ENCODE measurements around the gene DDC. TPM values are rescaled to one million over a fixed set of nuclear protein-coding genes. Genes with fewer than 3 reads are reported as not detected.
A peak's percentile ranks its signal among the peaks of the same experiment; 100 is the strongest.

The DDC gene
- total RNA-seq, 2 donors from 2014 or later = 1.5 to 1.9 TPM

- no peaks in the 10 kb centered on the region for H3K9me3 ChIP-seq
- no peak for DNase-seq (ENCODE audit: low spot score)
- no peak overlapping the region for H3K27ac ChIP-seq
- H3K36me3 ChIP-seq = no peaks in the 10 kb centered on the region
- H3K4me1 ChIP-seq (replicated peaks) = no peaks in the 10 kb centered on the region
- 95% methylated on average over 13 of the region's 13 CpGs for WGBS
- intact Hi-C loops (cut with DNase I) = loop anchor here (10.0 kb wide), 1 partner anchor 474 kb away; no protein-coding TSS in a partner anchor
- H3K4me3 ChIP-seq = no peak overlapping the region
- H3K27me3 ChIP-seq (replicated peaks; ENCODE audit: insufficient read depth) = no peaks in the 10 kb centered on the region
- no peak for TF ChIP-seq POLR2A (IDR thresholded peaks at IDR 0.05)
- TF ChIP-seq POLR2AphosphoS5 (IDR thresholded peaks at IDR 0.05) = no peak
- TF ChIP-seq CTCF (IDR thresholded peaks at IDR 0.05) = no peak
Measured at GRCh38 chr7:50590535-50590934, 25.3 kb upstream of the DDC start.

- Histone ChIP-seq H3K4me3 (no peak overlapping the region), H3K9me3 (no peaks in the 10 kb centered on the region), H3K4me1 (replicated peaks) (no peaks in the 10 kb centered on the region), H3K27me3 (replicated peaks; ENCODE audit: insufficient read depth) (no peaks in the 10 kb centered on the region), H3K27ac (no peak overlapping the region), H3K36me3 (no peaks in the 10 kb centered on the region)
- WGBS = 94% methylated on average over 2 of the region's 2 CpGs
- TF ChIP-seq POLR2AphosphoS5 (IDR thresholded peaks at IDR 0.05) (no peak), CTCF (IDR thresholded peaks at IDR 0.05) (no peak), POLR2A (IDR thresholded peaks at IDR 0.05) (no peak)
- no peak for DNase-seq (ENCODE audit: low spot score)
- intact Hi-C loops (cut with DNase I) = no loop called here
Measured at GRCh38 chr7:50589364-50589763, 24.2 kb upstream of the DDC start.

GRCh38 chr7:50588937-50589336 lies 23.7 kb upstream of the DDC start:
- Histone ChIP-seq H3K36me3 (no peaks in the 10 kb centered on the region), H3K27ac (no peak overlapping the region), H3K4me1 (replicated peaks) (no peaks in the 10 kb centered on the region), H3K9me3 (no peaks in the 10 kb centered on the region), H3K27me3 (replicated peaks; ENCODE audit: insufficient read depth) (no peaks in the 10 kb centered on the region), H3K4me3 (no peak overlapping the region)
- whole genome bisulfite sequencing = 90% methylated on average over 8 of the region's 8 CpGs
- DNase-seq (ENCODE audit: low spot score) = no peak
- TF ChIP-seq CTCF (IDR thresholded peaks at IDR 0.05) (no peak), POLR2AphosphoS5 (IDR thresholded peaks at IDR 0.05) (no peak), POLR2A (IDR thresholded peaks at IDR 0.05) (no peak)
- intact Hi-C loops (cut with DNase I) = no loop called here

- Histone ChIP-seq H3K4me3 (no peak overlapping the region), H3K4me1 (replicated peaks) (no peaks in the 10 kb centered on the region), H3K9me3 (no peaks in the 10 kb centered on the region), H3K27ac (no peak overlapping the region), H3K36me3 (no peaks in the 10 kb centered on the region), H3K27me3 (replicated peaks; ENCODE audit: insufficient read depth) (no peaks in the 10 kb centered on the region)
- no peak for DNase-seq (ENCODE audit: low spot score)
- intact Hi-C loops (cut with DNase I) = no loop called here
- TF ChIP-seq POLR2AphosphoS5 (IDR thresholded peaks at IDR 0.05) (no peak), CTCF (IDR thresholded peaks at IDR 0.05) (no peak), POLR2A (IDR thresholded peaks at IDR 0.05) (no peak)
- WGBS = 85% methylated on average over 6 of the region's 6 CpGs
Measured at GRCh38 chr7:50587737-50588136, 22.5 kb upstream of the DDC start.

GRCh38 chr7:50584793-50585408 lies 19.7 kb upstream of the DDC start:
- intact Hi-C loops (cut with DNase I) = no loop called here
- DNase-seq (ENCODE audit: low spot score) = peak; percentile 65
- Histone ChIP-seq H3K4me3 (no peak overlapping the region), H3K36me3 (no peaks in the 10 kb centered on the region), H3K9me3 (no peaks in the 10 kb centered on the region), H3K27me3 (replicated peaks; ENCODE audit: insufficient read depth) (no peaks in the 10 kb centered on the region), H3K4me1 (replicated peaks) (no peaks in the 10 kb centered on the region), H3K27ac (no peak overlapping the region)
- WGBS = 42% methylated on average over 5 of the region's 5 CpGs
- no peak for TF ChIP-seq POLR2AphosphoS5 (IDR thresholded peaks at IDR 0.05)
- no peak for TF ChIP-seq POLR2A (IDR thresholded peaks at IDR 0.05)
- no peak for TF ChIP-seq CTCF (IDR thresholded peaks at IDR 0.05)
